Suprapubic skin (tissue), 4 donors: Measurements from ENCODE around the gene AUTS2. TPM values are rescaled to one million over a fixed set of nuclear protein-coding genes. Genes with fewer than 3 reads are reported as not detected.

Experiments
- DNase-seq, 2 donors: peaks; one replicate each; pipeline ENCODE4 v3.0.0-alpha.2; 2019; ENCODE audit warnings: low spot score in 2 of 2
- H3K27ac ChIP-seq: fragments of 200-600 bp; sonication (generic); one replicate; pipeline ENCODE4 v1.5.1; 2019
- H3K27me3 ChIP-seq: fragments of 200-600 bp; sonication (generic); one replicate; pipeline ENCODE4 v1.5.1; 2019
- H3K36me3 ChIP-seq: fragments of 200-600 bp; sonication (generic); one replicate; pipeline ENCODE4 v1.5.1; 2019
- H3K4me1 ChIP-seq: fragments of 200-600 bp; sonication (generic); one replicate; pipeline ENCODE4 v1.5.1; 2019
- H3K4me3 ChIP-seq: fragments of 200-600 bp; sonication (generic); one replicate; pipeline ENCODE4 v1.5.1; 2019; ENCODE audit warnings: mild to moderate bottlenecking
- H3K9me3 ChIP-seq: fragments of 200-600 bp; sonication (generic); one replicate; pipeline ENCODE4 v1.5.1; 2019
- CTCF ChIP-seq, 2 donors: fragments of 200-600 bp in 1 of 2; fragments of 450-650 bp in 1 of 2; sonication (generic) in 1 of 2; IDR thresholded peaks; one replicate each; pipeline ENCODE4 v1.5.1; 2016 to 2019; ENCODE audit warnings: antibody characterized with exemption in 2 of 2, mild to moderate bottlenecking in 1 of 2, moderate library complexity in 1 of 2
- EP300 ChIP-seq: sonication (generic); formaldehyde crosslinking; IDR thresholded peaks from one replicate; pipeline ENCODE4 v1.6.1; 2017; ENCODE audit warnings: antibody characterized with exemption
- POLR2A ChIP-seq, 2 donors: fragments of 450-650 bp; IDR thresholded peaks; one replicate each; pipeline ENCODE4 v1.6.1; 2017; ENCODE audit warnings: antibody characterized with exemption in 2 of 2, mild to moderate bottlenecking in 2 of 2, moderate library complexity in 2 of 2
- POLR2AphosphoS5 ChIP-seq, 3 donors: sonication (generic); formaldehyde crosslinking; IDR thresholded peaks; one replicate each; pipeline ENCODE4 v1.6.1; 2017; ENCODE audit warnings: antibody characterized with exemption in 3 of 3
- WGBS: methylation state at CpG from one replicate; pipeline ENCODE4 v1.1.5; 2018; 5-methylcytosine and 5-hydroxymethylcytosine counted together
- total RNA-seq, 4 donors: library from RNA; depleted of rRNA; stranded (reverse); fragments of >200 nt; gene quantifications; one replicate each; pipeline ENCODE4 v1.1.0, GENCODE V29; 2016

AUTS2 gene
- total RNA-seq, 4 donors from 2014 or later = 31.0 to 102 (median 56.4) TPM

- Histone ChIP-seq H3K4me3 (no peak overlapping the region), H3K27ac (no peak overlapping the region), H3K27me3 (no peaks in the 10 kb centered on the region), H3K36me3 (no peaks in the 10 kb centered on the region), H3K9me3 (no peaks in the 10 kb centered on the region), H3K4me1 (no peaks in the 10 kb centered on the region)
- DNase-seq = no peak
- no peak for TF ChIP-seq POLR2A (IDR thresholded peaks at IDR 0.05)
- no peak for TF ChIP-seq CTCF (IDR thresholded peaks at IDR 0.05)
- TF ChIP-seq EP300 = no peak
- no peak for TF ChIP-seq POLR2AphosphoS5 (IDR thresholded peaks at IDR 0.05)
- 87% methylated on average over 2 of the region's 2 CpGs for WGBS
Measured at GRCh38 chr7:70450731-70451130, 852.5 kb downstream of the AUTS2 start.

- Histone ChIP-seq H3K4me3 (no peak overlapping the region), H3K27ac (no peak overlapping the region), H3K36me3 (no peaks in the 10 kb centered on the region), H3K9me3 (no peaks in the 10 kb centered on the region), H3K27me3 (no peaks in the 10 kb centered on the region), H3K4me1 (peaks cover 4% of the 10 kb centered on the region)
- DNase-seq = no peak
- WGBS = 98% methylated on average over 2 of the region's 2 CpGs
- TF ChIP-seq POLR2AphosphoS5 (IDR thresholded peaks at IDR 0.05) (no peak), POLR2A (IDR thresholded peaks at IDR 0.05) (no peak), CTCF (IDR thresholded peaks at IDR 0.05) (no peak), EP300 (no peak)
Measured at GRCh38 chr7:70455925-70456324, 857.6 kb downstream of the AUTS2 start.

GRCh38 chr7:70456719-70457118 lies 858.4 kb downstream of the AUTS2 start:
- Histone ChIP-seq H3K4me3 (no peak overlapping the region), H3K9me3 (no peaks in the 10 kb centered on the region), H3K27me3 (no peaks in the 10 kb centered on the region), H3K4me1 (peaks cover 4% of the 10 kb centered on the region), H3K27ac (no peak overlapping the region), H3K36me3 (no peaks in the 10 kb centered on the region)
- TF ChIP-seq POLR2AphosphoS5 (IDR thresholded peaks at IDR 0.05) (no peak), EP300 (no peak), CTCF (IDR thresholded peaks at IDR 0.05) (no peak), POLR2A (IDR thresholded peaks at IDR 0.05) (no peak)
- 97% methylated on average over 4 of the region's 4 CpGs for WGBS
- DNase-seq = no peak

- no peak for TF ChIP-seq POLR2A (IDR thresholded peaks at IDR 0.05)
- TF ChIP-seq POLR2AphosphoS5 (IDR thresholded peaks at IDR 0.05) = no peak
- no peak for TF ChIP-seq EP300
- TF ChIP-seq CTCF (IDR thresholded peaks at IDR 0.05) = no peak
- Histone ChIP-seq H3K27ac (no peak overlapping the region), H3K4me3 (no peak overlapping the region), H3K27me3 (no peaks in the 10 kb centered on the region), H3K9me3 (no peaks in the 10 kb centered on the region), H3K36me3 (no peaks in the 10 kb centered on the region), H3K4me1 (peaks cover 4% of the 10 kb centered on the region)
- DNase-seq = no peak
- WGBS = 85% methylated on average over 3 of the region's 3 CpGs
Measured at GRCh38 chr7:70457482-70457881, 859.2 kb downstream of the AUTS2 start.

GRCh38 chr7:70457883-70458680 lies 859.8 kb downstream of the AUTS2 start:
- Histone ChIP-seq H3K4me3 (no peak overlapping the region), H3K27ac (no peak overlapping the region), H3K4me1 (peaks cover 5% of the 10 kb centered on the region), H3K36me3 (no peaks in the 10 kb centered on the region), H3K27me3 (no peaks in the 10 kb centered on the region), H3K9me3 (no peaks in the 10 kb centered on the region)
- WGBS = 65% methylated on average over 8 of the region's 8 CpGs
- TF ChIP-seq EP300 (no peak), POLR2A (IDR thresholded peaks at IDR 0.05) (no peak), POLR2AphosphoS5 (IDR thresholded peaks at IDR 0.05) (no peak)
- no peak for DNase-seq
